Right kidney (tissue), 9 donors: ENCODE measurements around the gene STAM.
"Not testable (repeated sequence)": the region's sequence is repeated elsewhere in the genome, so short reads cannot be mapped to it uniquely, and the experiment has no call there.

ENCODE experiments used
- DNase-seq: peaks from one replicate; pipeline ENCODE4 v3.0.0-alpha.2; 2016
- long read RNA-seq, 8 donors: transcript quantifications; one replicate each; lab custom pipeline, GENCODE V29; 2026

STAM gene
- long read RNA-seq, donor 1, partial matches to known transcripts: 5 of 8 reads
- long read RNA-seq, donor 1, other reads (novel, unspliced or antisense): 0 of 8 reads
- long read RNA-seq, donor 2, partial matches to known transcripts: 5 of 5 reads
- long read RNA-seq, donor 2, other reads (novel, unspliced or antisense): 0 of 5 reads
- long read RNA-seq, donor 3, partial matches to known transcripts: 6 of 7 reads
- long read RNA-seq, donor 3, other reads (novel, unspliced or antisense): 0 of 7 reads
- long read RNA-seq, donor 4, partial matches to known transcripts: 7 of 8 reads
- long read RNA-seq, donor 4, other reads (novel, unspliced or antisense): 0 of 8 reads
- long read RNA-seq, donor 5, partial matches to known transcripts: 0 of 2 reads
- long read RNA-seq, donor 5, other reads (novel, unspliced or antisense): 0 of 2 reads
- long read RNA-seq, donor 6, partial matches to known transcripts: 8 of 11 reads
- long read RNA-seq, donor 6, other reads (novel, unspliced or antisense): 0 of 11 reads
- long read RNA-seq, donor 7, partial matches to known transcripts: 7 of 9 reads
- long read RNA-seq, donor 7, other reads (novel, unspliced or antisense): 0 of 9 reads
- long read RNA-seq, donor 8, partial matches to known transcripts: 0 of 3 reads
- long read RNA-seq, donor 8, other reads (novel, unspliced or antisense): 0 of 3 reads

- DNase-seq: peak; percentile 100
Measured at GRCh38 chr10:17643755-17644484, at the start of gene STAM. STAM (plus strand) TSS chr10:17644151; CDS start chr10:17644340, 189 bp downstream.

DNA sequence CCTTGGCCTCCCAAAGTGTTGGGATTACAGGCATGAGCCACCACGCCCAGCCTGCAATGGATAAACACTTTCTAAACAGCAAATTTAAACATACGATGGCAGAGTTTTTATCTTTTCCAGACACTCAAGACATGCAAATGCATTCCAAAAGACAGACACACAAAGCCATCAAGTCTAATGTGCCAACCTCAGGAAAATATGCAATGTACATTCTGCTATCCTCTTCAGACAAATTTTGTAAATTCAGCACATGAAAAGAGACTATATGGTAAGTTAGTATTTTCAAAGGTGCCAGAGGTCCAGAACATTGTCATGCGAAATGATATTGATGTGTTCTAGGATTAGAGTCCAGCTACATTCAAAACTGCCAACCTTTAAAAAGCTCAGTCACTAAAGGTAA, 46.6 kb upstream of the STAM start:
- no peak for DNase-seq

DNA sequence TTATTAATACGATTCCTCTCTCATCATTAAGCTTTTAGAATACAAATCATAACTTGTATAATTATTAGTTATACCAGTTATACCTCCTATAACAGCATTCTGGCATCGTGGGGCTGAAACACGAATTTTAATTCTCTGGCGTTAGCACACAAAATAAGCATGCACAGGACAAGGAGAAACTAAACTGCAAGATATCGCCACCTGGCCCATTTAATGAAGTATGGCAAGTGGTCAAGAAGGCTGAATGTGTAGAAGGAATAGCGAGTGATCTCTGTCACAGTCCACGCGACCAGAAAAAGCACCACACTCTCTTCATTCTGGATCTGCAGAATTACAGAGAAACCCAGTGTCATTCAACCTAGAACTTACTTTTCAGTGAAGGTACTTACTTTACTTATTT, 44.9 kb upstream of the STAM start:
- no peak for DNase-seq

GRCh38 chr10:17605936-17606335, 38.0 kb upstream of the STAM start:
- no peak for DNase-seq

DNA sequence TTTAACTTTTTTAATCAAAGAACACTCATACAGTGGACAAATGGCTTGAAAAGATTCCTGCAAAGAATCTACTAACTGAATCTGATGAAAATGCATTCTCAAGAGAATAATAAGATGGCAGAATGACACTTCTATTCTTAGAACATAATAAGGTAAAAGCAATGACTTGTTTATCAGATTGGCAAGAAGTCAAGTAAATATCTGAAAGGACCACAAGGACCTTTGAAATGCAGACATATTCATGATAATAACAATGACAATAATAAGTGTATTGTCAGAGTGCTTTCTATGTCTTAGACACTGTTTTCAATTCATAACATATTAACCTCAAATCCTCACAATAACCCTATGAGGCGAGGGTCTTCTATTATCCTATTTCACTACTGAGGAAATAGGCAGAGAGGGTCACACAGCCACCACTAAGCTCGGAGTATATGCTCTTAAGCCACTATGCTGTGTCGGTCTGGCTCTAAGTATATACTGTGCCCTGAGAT, 37.4 kb upstream of the STAM start:
- no peak for DNase-seq

- DNase-seq: no peak
Measured at GRCh38 chr10:17607060-17607459, 36.9 kb upstream of the STAM start.

GRCh38 chr10:17607603-17608332, 36.2 kb upstream of the STAM start:
- peak; percentile 14 for DNase-seq

GRCh38 chr10:17609523-17610079, 34.4 kb upstream of the STAM start:
- no peak for DNase-seq

DNA sequence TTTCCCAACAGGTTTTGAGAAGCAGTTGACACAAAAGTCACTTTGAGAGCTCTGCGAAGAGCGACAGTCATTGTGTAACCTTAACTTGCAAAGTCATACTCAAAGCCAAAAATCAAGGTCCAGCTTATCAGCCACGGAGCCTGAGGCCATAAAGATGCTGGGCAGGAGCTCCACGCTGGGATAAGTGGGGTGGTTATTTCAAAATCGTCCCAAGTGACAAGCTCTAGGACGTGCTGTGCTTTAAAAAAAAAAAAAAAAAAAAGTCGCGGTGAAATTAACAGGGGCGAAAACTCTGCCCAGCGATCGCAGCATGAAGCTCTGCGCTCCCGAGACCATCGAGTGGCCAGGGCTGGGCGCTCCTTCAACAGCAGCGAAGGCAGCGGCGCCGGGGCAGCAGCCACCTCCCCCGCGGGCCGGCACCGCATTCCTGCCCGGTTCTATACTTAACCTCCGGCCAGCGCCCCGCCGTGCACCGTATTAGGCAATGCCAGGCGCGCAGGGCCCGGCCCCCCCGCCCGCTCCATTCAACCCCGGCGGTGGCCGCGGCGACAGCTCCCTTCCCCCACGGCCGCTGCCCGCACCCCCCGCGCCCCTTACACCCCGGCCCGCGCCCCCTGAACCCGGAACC, 27.4 kb upstream of the STAM start:
- DNase-seq: peak; percentile 80

DNA sequence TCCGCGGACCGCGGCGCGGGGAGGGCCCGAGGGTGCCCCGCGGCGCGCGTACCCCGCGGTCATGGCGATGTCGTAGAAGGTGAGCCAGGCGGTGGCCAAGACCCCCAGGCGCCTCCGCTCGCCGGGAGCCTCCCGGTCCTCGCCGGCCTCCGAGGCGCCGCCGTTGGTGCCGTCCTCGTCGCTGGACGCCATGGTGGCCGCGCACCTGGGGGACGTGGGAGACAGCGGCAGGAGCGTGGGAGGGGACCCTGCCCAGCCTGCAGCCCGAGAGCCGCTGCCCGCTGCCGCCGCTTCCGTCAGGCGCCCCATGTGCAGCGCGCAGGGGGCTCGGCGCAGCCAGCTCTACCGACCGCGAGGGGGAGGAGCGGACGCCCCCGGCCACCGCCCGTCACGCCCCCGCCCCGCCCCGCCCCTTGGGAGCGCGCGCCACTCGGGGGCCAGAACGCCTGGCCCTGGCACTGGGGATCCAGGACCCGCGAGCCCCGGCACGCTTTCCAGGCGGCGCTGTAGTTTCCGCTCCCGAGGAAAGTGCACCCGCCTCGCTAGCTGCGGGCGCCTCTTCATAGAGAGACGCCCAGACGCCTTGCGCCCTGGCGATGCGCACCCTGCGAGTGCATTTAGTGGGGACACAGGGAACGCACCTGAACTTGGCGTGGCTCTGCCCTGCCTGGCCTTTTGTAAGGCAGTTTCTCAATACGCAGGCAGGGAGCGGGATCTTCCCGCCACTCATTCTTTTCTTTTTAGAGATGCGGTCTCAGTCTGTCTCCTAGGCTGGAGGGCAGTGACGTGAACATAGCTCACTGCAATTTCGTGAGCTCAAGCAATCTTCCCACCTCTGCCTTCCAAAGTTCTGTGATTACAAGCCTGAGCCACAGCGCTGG, 26.7 kb upstream of the STAM start, which contains the start of gene HACD1:
Gene HACD1, minus strand, starts transcription at position 344 of the 881 bp plus-strand sequence. Its CDS starts 35 bp downstream, at position 309.
- DNase-seq: peak; percentile 82

DNA sequence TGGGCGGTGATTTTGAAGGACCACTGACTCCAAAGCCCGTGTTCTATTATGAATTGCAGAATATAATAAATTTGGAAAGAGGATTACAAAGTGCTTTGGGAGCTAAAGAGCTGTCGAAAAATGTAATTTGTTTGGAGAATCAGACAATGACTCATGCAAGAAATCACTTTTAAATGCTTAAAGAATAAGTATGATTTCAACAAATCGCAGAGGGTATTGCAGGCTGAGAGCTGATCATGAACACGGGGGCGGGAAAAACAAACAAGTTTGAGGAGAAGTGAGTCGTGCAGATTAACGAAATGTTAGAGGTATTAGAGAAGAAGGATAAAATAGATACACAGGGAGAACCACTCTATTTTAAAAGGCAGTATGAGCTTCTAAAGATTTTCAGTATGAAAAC, 21.9 kb upstream of the STAM start:
- no peak for DNase-seq

GRCh38 chr10:17624996-17625395, 19.0 kb upstream of the STAM start:
- no peak for DNase-seq

DNA sequence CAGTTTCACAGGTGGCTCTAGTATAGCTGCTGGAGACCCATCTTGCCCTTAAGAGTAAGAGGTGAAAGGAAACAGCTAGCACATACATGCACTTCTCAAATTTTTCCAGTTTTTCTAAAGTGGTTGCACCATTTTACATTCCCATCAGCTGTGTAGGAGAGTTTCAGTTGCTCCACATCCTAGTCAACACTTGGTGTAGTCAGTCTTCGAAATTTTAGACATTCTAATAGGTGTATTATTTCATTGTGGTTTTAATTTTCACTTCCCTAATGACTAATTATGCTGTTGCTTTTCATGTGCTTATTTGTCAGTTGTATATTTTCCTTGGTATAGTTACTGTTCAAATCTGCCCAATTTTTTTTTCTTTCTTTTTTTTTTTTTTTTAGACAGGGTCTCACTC, 17.3 kb upstream of the STAM start:
- DNase-seq: no peak

DNA sequence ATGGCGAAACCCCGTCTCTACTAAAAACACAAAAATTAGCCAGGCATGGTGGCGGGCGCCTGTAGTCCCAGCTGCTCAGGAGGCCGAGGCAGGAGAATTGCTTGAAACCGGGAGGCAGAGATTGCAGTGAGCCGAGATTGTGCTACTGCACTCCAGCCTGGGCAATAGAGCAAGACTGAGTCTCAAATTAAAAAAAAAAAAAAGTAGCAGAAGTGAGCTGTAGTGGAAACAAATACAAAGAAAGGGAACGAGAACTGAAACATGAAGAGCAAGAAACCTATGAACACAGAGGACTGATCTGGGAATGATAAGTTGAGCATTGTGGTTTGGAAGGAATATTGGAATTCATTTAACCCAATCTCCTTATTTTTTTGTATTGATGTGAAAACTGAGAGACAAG, 11.4 kb upstream of the STAM start:
- not testable (repeated sequence) for DNase-seq

- DNase-seq: no peak
Measured at GRCh38 chr10:17633353-17633752, 10.6 kb upstream of the STAM start.

DNA sequence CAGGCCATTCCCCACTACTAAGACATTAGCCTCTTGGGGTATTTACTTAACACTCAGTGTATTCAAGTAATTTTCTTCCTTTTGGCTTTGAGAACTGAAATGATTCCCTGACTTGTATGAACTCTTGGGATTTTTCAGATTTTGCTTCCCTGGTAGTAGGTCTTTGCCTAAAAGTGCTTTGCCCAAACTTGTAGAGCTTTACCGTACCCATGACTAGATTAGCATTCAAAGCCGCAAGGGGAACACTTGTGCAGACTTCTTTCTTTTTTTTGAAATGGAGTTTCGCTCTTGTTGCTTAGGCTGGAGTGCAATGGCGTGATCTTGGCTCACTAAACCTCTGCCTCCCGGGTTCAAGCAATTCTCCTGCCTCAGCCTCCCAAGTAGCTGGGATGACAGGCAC, 6.1 kb upstream of the STAM start:
- DNase-seq: no peak

DNA sequence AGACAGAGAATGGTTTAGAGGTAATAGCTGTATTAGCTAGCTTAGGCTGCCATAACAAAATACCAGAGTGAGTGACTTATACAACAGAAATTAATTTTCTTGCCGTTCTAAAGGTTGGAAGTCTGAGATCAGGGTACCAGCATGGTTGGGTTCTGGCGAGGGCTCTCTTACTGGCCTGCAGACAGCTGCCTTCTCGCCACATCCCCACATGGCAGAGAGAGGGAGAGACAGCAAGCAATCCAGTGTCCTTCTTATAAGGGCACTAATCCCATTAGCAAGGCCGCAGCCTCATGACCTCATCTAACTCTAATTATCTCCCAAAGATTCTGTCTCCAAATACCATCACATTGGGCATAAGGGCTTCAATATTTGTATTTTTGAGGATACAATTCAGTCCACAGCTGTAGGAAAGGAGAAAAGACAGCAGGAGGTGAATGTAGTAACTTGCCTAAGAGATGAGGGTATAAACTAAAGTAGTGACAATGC, 3.6 kb upstream of the STAM start:
- DNase-seq: no peak

- DNase-seq: no peak
Measured at GRCh38 chr10:17643339-17643754, 604 bp upstream of the STAM start.

DNA sequence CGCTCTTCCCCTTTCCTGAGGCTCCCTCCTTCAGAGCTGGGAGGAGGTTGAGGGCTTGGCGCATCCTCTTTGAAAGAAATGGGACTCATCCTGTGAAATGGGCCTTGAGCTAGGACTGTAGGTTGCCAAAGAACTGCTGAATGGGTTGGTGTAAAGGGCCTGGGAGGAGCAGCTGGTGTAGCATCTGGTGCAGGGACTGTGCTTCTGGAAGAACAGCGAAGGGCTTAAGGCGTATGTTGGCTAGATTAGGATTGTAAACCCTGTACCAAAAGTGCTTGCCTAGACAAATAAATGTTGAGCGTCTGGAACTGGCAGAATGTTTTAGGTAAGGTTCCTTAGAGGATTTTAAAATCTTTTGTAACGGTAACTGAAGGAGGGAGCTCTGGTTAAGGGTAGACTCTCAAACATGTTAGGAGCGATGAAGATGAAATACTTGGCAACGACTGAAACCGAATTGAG, 563 bp downstream of the STAM start:
- DNase-seq: no peak
